UCSD-AML1 (cell line): ENCODE measurements around the gene CRMP1.

Experiments
- DNase-seq: peaks from one replicate; lab custom pipeline; 2025; ENCODE audit not compliant: unreplicated experiment; lab: John Stamatoyannopoulos, UW

Gene CRMP1

DNA sequence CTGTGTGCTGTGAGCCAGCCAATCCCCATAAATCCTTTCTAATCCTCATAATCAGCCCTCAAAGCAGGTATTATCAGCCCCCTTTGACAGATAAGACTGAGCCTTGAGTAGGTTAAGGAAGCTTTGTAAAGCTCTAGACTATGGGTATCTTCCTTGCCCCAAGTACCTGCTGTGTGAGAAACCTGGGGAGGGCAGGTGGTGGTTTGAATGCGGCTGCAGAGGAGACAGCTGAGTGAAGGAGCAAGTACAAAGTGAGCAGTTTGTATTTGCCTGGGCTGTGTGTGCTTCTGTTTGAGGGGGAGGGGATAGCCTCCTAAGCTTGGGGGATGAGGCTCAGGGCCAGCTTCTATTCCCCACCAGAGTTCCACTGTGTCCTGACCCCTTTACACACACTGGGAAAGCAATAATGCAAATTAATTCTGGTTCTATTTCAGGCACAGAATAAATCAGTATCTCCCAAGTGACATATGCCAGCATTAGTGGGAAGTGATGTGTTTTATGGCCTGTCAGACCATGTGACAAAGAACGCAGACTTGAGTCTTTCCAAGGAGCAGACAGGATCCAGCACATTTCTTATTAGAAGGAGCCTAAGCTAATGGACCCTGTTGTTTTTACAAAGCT is 118.4 kb downstream of the CRMP1 start:
- no peak for DNase-seq

DNA sequence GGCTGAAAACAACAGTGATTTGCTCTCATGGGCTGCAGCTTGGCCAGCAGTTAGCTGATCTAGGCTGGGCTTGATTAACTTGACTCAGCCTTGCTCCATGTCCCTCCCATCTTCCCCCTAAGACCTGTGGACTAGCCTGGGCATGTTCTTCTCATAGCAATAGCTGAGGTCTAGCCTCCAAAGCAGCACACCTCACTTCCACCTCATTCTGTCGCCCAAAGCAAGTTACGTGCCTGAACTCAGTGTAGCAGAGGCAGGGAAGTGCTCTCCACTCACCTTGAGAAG is 119.7 kb downstream of the CRMP1 start:
- DNase-seq: no peak

- DNase-seq: no peak
These were observed 120.2 kb downstream of the CRMP1 start for GRCh38 chr4:5772528-5773270.
